ENCODE results near the gene RASGRF2. TPM values are rescaled to one million over a fixed set of nuclear protein-coding genes. Genes with fewer than 3 reads are reported as not detected.

The RASGRF2 gene
- polyA plus RNA-seq, 2 of the 4 experiments (the other 2 are of a cell fraction) = 1.4 to 2.1 TPM

DNA sequence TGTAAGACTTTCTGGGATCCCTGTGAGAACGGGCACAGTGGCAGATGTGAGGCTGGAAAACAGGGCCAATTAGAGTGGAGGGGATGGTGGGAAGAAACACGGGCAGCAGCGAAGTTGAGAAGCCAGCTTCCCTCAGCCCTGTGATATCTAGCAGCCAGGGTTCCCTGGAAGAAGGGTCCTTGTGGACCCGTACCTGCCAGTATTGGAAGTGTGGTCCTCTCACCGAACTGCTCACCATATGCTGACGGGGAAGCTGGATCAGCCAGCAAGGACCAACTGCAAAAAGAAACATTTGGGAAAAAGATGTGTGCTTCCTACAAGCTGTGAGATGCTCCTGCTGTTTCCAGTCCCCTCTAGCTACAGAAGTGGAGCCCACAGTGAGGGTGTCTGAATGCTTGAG is 286.5 kb downstream of the RASGRF2 start:
- TF ChIP-seq CEBPB (IDR thresholded peaks at IDR 0.05) (no peak), CTCF (IDR thresholded peaks at IDR 0.05) (no peak), MAX (IDR thresholded peaks at IDR 0.05) (no peak), HOXB5 (CRISPR knock-in tag; IDR thresholded peaks at IDR 0.05) (no peak), USF2 (IDR thresholded peaks at IDR 0.05) (no peak), ZSCAN20 (CRISPR knock-in tag; IDR thresholded peaks at IDR 0.05) (no peak), NPAS2 (CRISPR knock-in tag; IDR thresholded peaks at IDR 0.05; ENCODE audit: borderline replicate concordance) (no peak), FOXS1 (CRISPR knock-in tag; IDR thresholded peaks at IDR 0.05) (no peak), NFE2L2 (conservative IDR thresholded peaks at IDR 0.05; ENCODE audit: low read length) (no peak), JUN (IDR thresholded peaks at IDR 0.05) (no peak), EHF (CRISPR knock-in tag; IDR thresholded peaks at IDR 0.05) (no peak), CHD2 (IDR thresholded peaks at IDR 0.05; ENCODE audit: low read length, partially characterized antibody) (no peak)
- TF ChIP-seq, protein P1, sequence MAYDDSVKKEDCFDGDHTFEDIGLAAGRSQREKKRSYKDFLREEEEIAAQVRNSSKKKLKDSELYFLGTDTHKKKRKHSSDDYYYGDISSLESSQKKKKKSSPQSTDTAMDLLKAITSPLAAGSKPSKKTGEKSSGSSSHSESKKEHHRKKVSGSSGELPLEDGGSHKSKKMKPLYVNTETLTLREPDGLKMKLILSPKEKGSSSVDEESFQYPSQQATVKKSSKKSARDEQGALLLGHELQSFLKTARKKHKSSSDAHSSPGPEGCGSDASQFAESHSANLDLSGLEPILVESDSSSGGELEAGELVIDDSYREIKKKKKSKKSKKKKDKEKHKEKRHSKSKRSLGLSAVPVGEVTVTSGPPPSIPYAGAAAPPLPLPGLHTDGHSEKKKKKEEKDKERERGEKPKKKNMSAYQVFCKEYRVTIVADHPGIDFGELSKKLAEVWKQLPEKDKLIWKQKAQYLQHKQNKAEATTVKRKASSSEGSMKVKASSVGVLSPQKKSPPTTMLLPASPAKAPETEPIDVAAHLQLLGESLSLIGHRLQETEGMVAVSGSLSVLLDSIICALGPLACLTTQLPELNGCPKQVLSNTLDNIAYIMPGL (CRISPR knock-in tag; IDR thresholded peaks at IDR 0.05; ENCODE audit: borderline replicate concordance) = no peak
- DNase-seq (ENCODE audit: low read depth in 1 of 2, low spot score in 1 of 2) = no peak
- Histone ChIP-seq H3K4me3 (no peak overlapping the region), H3K4me1 (peaks cover 29% of the 10 kb centered on the region), H3K4me2 (no peak overlapping the region), H3K27ac (peak overlapping the region; percentile 9 to 67; a peak in 2 of 6 replicates), H3K9me3 (peaks cover 6% of the 10 kb centered on the region; the same call in 1 of the 3 replicates)
- WGBS (ENCODE audit: missing lambda C conversion rate) = 95% methylated on average over 6 of the region's 6 CpGs
- ChIA-PET POLR2A (no interaction called here), CTCF (no interaction called here)
- ATAC-seq = no peak
- no peak for FAIRE-seq

DNA sequence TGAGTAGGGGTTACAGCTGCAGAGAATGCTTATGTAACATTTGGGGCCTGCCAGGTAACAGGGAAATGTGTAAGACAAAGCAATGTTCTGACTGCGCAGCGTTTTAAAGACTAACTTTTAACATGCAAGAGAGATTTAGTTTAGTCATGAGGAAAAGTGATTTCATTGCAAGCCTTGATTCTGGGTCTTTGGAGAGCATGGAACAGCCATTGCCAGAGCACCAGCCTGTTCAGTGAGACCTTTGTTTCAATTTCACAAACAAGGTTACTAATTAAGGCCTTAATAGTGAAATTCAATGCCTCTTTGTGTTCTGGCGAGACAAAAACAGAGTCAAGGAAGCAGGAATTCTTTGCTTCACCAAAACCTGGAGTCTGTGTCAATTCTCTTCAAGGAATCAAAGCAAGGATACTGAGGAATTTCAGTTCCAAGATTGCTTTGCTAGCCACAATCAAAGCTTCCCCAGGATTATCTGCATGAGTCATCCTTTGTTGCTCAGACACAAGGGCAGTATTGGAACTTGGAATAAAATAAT is 287.3 kb downstream of the RASGRF2 start:
- Histone ChIP-seq H3K27ac (peak overlapping the region in 1 of 2 experiments; percentile 67; a peak in 1 of 6 replicates), H3K4me3 (no peak overlapping the region), H3K4me2 (no peak overlapping the region), H3K4me1 (peaks cover 29% of the 10 kb centered on the region), H3K9me3 (peaks cover 6% of the 10 kb centered on the region; the same call in 1 of the 3 replicates)
- WGBS (ENCODE audit: missing lambda C conversion rate) = 90% methylated on average over 3 of the region's 3 CpGs
- CTCF ChIA-PET = interaction anchor here (1.1 to 1.2 kb wide), 2 partner anchors 8 to 11 kb away, joined by 3 read pairs; no protein-coding TSS in a partner anchor
- FAIRE-seq (no peak), ATAC-seq (no peak), DNase-seq (ENCODE audit: low read depth in 1 of 2, low spot score in 1 of 2) (no peak)
- POLR2A ChIA-PET = no interaction called here
- no peak for TF ChIP-seq EHMT2 (IDR thresholded peaks at IDR 0.05; ENCODE audit: low read depth)
- TF ChIP-seq FOSL2 (IDR thresholded peaks at IDR 0.05) = no peak
- TF ChIP-seq FOSL2 (CRISPR knock-in tag; IDR thresholded peaks at IDR 0.05) = 0 out of 2 replicates have a peak, but pooled peaks have one; percentile 24

DNA sequence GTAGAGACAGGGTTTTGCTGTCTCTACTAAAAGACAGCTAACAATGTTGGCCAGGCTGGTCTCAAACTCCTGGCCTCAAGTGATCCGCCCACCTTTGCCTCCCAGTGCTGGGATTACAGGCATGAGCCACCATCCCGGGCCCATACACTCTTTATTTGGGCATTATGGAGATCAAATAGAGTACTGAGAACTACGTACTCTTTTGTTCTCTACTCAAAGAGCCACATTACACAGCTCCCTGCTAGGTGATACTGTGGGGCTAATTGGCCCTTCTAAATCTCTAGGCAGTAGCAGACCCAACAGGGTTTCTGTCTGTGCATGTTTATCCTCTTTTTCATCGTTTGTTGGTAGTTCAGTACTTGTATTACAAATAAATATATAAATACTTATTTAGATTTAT is 289.1 kb downstream of the RASGRF2 start:
- H3K9me3 ChIP-seq = peaks cover 6% of the 10 kb centered on the region; the same call in 1 of the 3 replicates
- H3K4me1 ChIP-seq = peaks cover 29% of the 10 kb centered on the region
- ChIA-PET POLR2A (no interaction called here), CTCF (interaction anchor here (0.8 to 1.6 kb wide), 2 partner anchors 17 to 50 kb away, joined by 3 to 4 read pairs; no protein-coding TSS in a partner anchor)
- ATAC-seq (no peak), FAIRE-seq (no peak), DNase-seq (ENCODE audit: low read depth in 1 of 2, low spot score in 1 of 2) (no peak)
- 85% methylated on average over 4 of the region's 4 CpGs for WGBS (ENCODE audit: missing lambda C conversion rate)
- H3K4me3 ChIP-seq = no peak overlapping the region
- H3K4me2 ChIP-seq = no peak overlapping the region
- no peak overlapping the region for H3K27ac ChIP-seq
- no peak for TF ChIP-seq PBX3 (IDR thresholded peaks at IDR 0.05)
- no peak for TF ChIP-seq NR3C1 (IDR thresholded peaks at IDR 0.05)
- TF ChIP-seq GATA3 (IDR thresholded peaks at IDR 0.05; ENCODE audit: borderline replicate concordance) = no peak
- TF ChIP-seq KDM1A (IDR thresholded peaks at IDR 0.05; ENCODE audit: low read depth) = no peak
- TF ChIP-seq BCL3 (IDR thresholded peaks at IDR 0.05) = no peak
- TF ChIP-seq SREBF2 (IDR thresholded peaks at IDR 0.05) = no peak
- TF ChIP-seq EHMT2 (IDR thresholded peaks at IDR 0.05; ENCODE audit: low read depth) = no peak
- TF ChIP-seq CTCF (IDR thresholded peaks at IDR 0.05) = no peak
- no peak for TF ChIP-seq HES2 (IDR thresholded peaks at IDR 0.05)
- no peak for TF ChIP-seq CHD2 (IDR thresholded peaks at IDR 0.05; ENCODE audit: low read length, partially characterized antibody)
- TF ChIP-seq HOXA7 (CRISPR knock-in tag; IDR thresholded peaks at IDR 0.05) = no peak
- no peak for TF ChIP-seq ZFP36 (IDR thresholded peaks at IDR 0.05; ENCODE audit: borderline replicate concordance, partially characterized antibody)

All from A549 (cell line).